SK-N-SH (cell line): ENCODE measurements around the gene OR2F1. TPM values are rescaled to one million over a fixed set of nuclear protein-coding genes. Genes with fewer than 3 reads are reported as not detected.

Experiments used
- CTCF ChIA-PET: fragments of 300-600, 350-600 bp; formaldehyde crosslinking; extraction: SDS; loops from one replicate; lab custom pipeline; 2021; lab: Yijun Ruan, JAX
- POLR2A ChIA-PET: fragments of 350-600 bp; sonication (Branson Sonifier 250); formaldehyde crosslinking; extraction: SDS; loops from one replicate; lab custom pipeline; 2020; ENCODE audit warnings: antibody characterized with exemption, inconsistent platforms; lab: Yijun Ruan, JAX
- DNase-seq: peaks from one replicate; pipeline ENCODE4 v3.0.0; 2012
- H2AFZ ChIP-seq: fragments of 200-600 bp; sonication (generic); 2 replicates; pipeline ENCODE4 v1.8.1; 2016; ENCODE audit warnings: antibody characterized with exemption, mild to moderate bottlenecking, low read depth
- H3F3A ChIP-seq: fragments of 200-600 bp; sonication (generic); replicated peaks from 2 replicates; pipeline ENCODE3; 2016; ENCODE audit warnings: antibody characterized with exemption, mild to moderate bottlenecking; ENCODE audit not compliant: insufficient read depth
- H3K27ac ChIP-seq, 2 experiments: fragments of 200-500 bp in 1 of 2; fragments of 200-600 bp in 1 of 2; sonication (Bioruptor generic) in 1 of 2; sonication (generic), shearing (Covaris generic) in 1 of 2; 2 replicates each; pipeline versions ENCODE4 v1.5.1 to v1.6.1; 2014 to 2016; ENCODE audit warnings: low read depth in 2 of 2, inconsistent platforms in 1 of 2, low read length in 1 of 2, mild to moderate bottlenecking in 1 of 2, mixed read lengths in 1 of 2
- H3K27me3 ChIP-seq: fragments of 200-600 bp; sonication (generic), shearing (Covaris generic); 2 replicates; pipeline ENCODE4 v1.6.1; 2016; ENCODE audit warnings: mixed run types; ENCODE audit not compliant: insufficient read depth
- H3K36me3 ChIP-seq, 2 experiments: fragments of 200-500 bp in 1 of 2; fragments of 200-600 bp in 1 of 2; sonication (Bioruptor generic) in 1 of 2; sonication (generic) in 1 of 2; replicated peaks in 1 of 2; 2 replicates each; pipeline versions ENCODE3 to v1.5.1; 2014 to 2016; ENCODE audit warnings: low read length in 1 of 2, mild to moderate bottlenecking in 1 of 2; ENCODE audit not compliant: insufficient read depth in 2 of 2, control insufficient read depth in 1 of 2
- H3K4me1 ChIP-seq, 2 experiments: fragments of 200-500 bp in 1 of 2; fragments of 200-600 bp in 1 of 2; sonication (Bioruptor generic) in 1 of 2; sonication (generic), shearing (Covaris generic) in 1 of 2; 2 replicates each; pipeline versions ENCODE4 v1.5.1 to v1.6.1; 2014 to 2016; ENCODE audit warnings: low read depth in 1 of 2, low read length in 1 of 2, mixed run types in 1 of 2; ENCODE audit not compliant: insufficient read depth in 2 of 2, control insufficient read depth in 1 of 2
- H3K4me2 ChIP-seq: fragments of 200-600 bp; sonication (generic), shearing (Covaris generic); 2 replicates; pipeline ENCODE4 v1.6.1; 2017; ENCODE audit warnings: mixed run types
- H3K4me3 ChIP-seq, 2 experiments: fragments of 200-500 bp in 1 of 2; fragments of 200-600 bp in 1 of 2; sonication (Bioruptor generic) in 1 of 2; sonication (generic), shearing (Covaris generic) in 1 of 2; 2 replicates each; pipeline versions ENCODE4 v1.5.1 to v1.8.1; 2014 to 2016; ENCODE audit warnings: low read depth in 2 of 2, inconsistent platforms in 1 of 2, low read length in 1 of 2, mild to moderate bottlenecking in 1 of 2, mixed read lengths in 1 of 2, moderate library complexity in 1 of 2
- H3K79me2 ChIP-seq: fragments of 200-600 bp; sonication (generic); 2 replicates; pipeline ENCODE4 v1.8.1; 2017; ENCODE audit warnings: mild to moderate bottlenecking; ENCODE audit not compliant: insufficient read depth
- H3K9ac ChIP-seq: fragments of 200-600 bp; sonication (generic); 2 replicates; pipeline ENCODE4 v1.6.1; 2017; ENCODE audit warnings: mixed run types
- H3K9me2 ChIP-seq: fragments of 200-600 bp; sonication (generic); 2 replicates; pipeline ENCODE4 v1.6.1; 2017; ENCODE audit warnings: mixed run types
- H3K9me3 ChIP-seq: fragments of 200-600 bp; sonication (generic); 2 replicates; pipeline ENCODE4 v1.6.1; 2017; ENCODE audit warnings: mixed run types, mild to moderate bottlenecking, moderate library complexity
- H4K20me1 ChIP-seq: fragments of 200-600 bp; sonication (generic); 2 replicates; pipeline ENCODE4 v1.6.1; 2017; ENCODE audit warnings: mild to moderate bottlenecking, mixed run types; ENCODE audit not compliant: insufficient read depth
- CHD2 ChIP-seq: fragments of 150-350 bp; IDR thresholded peaks from 2 replicates; pipeline ENCODE4 v1.6.1; 2018; ENCODE audit warnings: low read length; ENCODE audit not compliant: partially characterized antibody
- FOXJ3 ChIP-seq: sonication (generic); formaldehyde crosslinking; IDR thresholded peaks from 2 replicates; pipeline ENCODE4 v1.5.1; 2020; ENCODE audit warnings: mild to moderate bottlenecking, missing genetic modification reagents
- FOXM1 ChIP-seq: IDR thresholded peaks from 2 replicates; pipeline ENCODE4 v1.4.0; 2012; ENCODE audit warnings: low read depth, mild to moderate bottlenecking
- GABPA ChIP-seq: IDR thresholded peaks from 2 replicates; pipeline ENCODE4 v1.4.0; 2012; ENCODE audit warnings: low read depth, mild to moderate bottlenecking
- GATA2 ChIP-seq: sonication (generic); formaldehyde crosslinking; IDR thresholded peaks from 2 replicates; pipeline ENCODE4 v1.5.0; 2020; ENCODE audit warnings: mild to moderate bottlenecking, missing genetic modification reagents
- MXI1 ChIP-seq: IDR thresholded peaks from 2 replicates; pipeline ENCODE4 v1.6.1; 2012; ENCODE audit warnings: mild to moderate bottlenecking, low read depth, low read length, improper control_type of control experiment
- NFIC ChIP-seq: IDR thresholded peaks from 2 replicates; pipeline ENCODE4 v1.4.0; 2012; ENCODE audit warnings: borderline replicate concordance
- PBX3 ChIP-seq: IDR thresholded peaks from 2 replicates; pipeline ENCODE4; 2012
- RAD21 ChIP-seq: IDR thresholded peaks from 2 replicates; pipeline ENCODE4 v1.6.1; 2012; ENCODE audit warnings: mild to moderate bottlenecking, low read length
- RFX5 ChIP-seq: IDR thresholded peaks from 2 replicates; pipeline ENCODE4 v1.6.1; 2012; ENCODE audit warnings: mild to moderate bottlenecking, improper control_type of control experiment, low read length
- TCF12 ChIP-seq: IDR thresholded peaks from 2 replicates; pipeline ENCODE4 v1.4.0; 2012
- USF1 ChIP-seq: IDR thresholded peaks from 2 replicates; pipeline ENCODE4 v1.4.0; 2012; ENCODE audit warnings: low read depth, borderline replicate concordance
- USF2 ChIP-seq: fragments of 150-350 bp; IDR thresholded peaks from 2 replicates; pipeline ENCODE4 v1.6.1; 2017; ENCODE audit warnings: antibody characterized with exemption, low read length, low read depth, borderline replicate concordance
- WGBS: methylation state at CpG from one replicate; pipeline ENCODE4 v1.1.6; 2017; ENCODE audit warnings: low lambda C conversion rate; 5-methylcytosine and 5-hydroxymethylcytosine counted together
- polyA plus RNA-seq, 3 experiments: library from polyadenylated mRNA; depleted of rRNA; stranded (reverse); fragments of >200 nt; gene quantifications; 2 replicates each; pipeline ENCODE4 v1.2.3, GENCODE V29; 2012
- TF ChIP-seq, protein P1 (sequence below): fragments of 200-600 bp; sonication (generic); IDR thresholded peaks from 2 replicates; pipeline ENCODE4 v1.6.1; 2017; ENCODE audit warnings: antibody characterized with exemption, mild to moderate bottlenecking, moderate library complexity
- TF ChIP-seq, protein P2 (sequence below): IDR thresholded peaks from 2 replicates; pipeline ENCODE4 v1.4.0; 2012; ENCODE audit warnings: low read depth

OR2F1 gene
- polyA plus RNA-seq, 1 of the 3 experiments (the other 2 are of a cell fraction) = 0.10 TPM

DNA sequence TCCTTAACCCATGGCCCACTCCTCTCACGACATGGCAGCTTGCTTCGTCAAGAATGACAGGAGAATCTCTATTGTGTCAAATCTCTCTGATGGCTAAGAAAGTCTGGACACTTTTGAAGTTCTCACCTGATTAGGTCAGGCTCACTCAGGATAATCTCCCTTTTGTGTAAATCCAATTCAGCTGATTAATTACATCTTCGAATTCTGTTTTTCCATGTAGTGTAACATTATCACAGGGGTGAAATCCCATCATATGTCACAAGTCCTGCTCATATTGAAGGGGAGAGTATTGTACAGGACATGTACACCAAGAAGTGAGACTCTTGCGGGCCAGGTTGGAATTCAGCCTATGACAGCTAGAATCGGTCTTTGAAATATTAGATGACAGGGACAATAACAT, 29.3 kb downstream of the OR2F1 start:
- ChIA-PET CTCF (no interaction called here), POLR2A (no interaction called here)
- H3K36me3 ChIP-seq = no peaks in the 10 kb centered on the region
- WGBS = 41% methylated on average over 5 of the region's 5 CpGs
- H3K4me1 ChIP-seq = peaks cover 0 to 2% of the 10 kb centered on the region in 2 experiments; a peak in 2 of 4 replicates
- no peak overlapping the region for H3K9ac ChIP-seq
- no peaks in the 10 kb centered on the region for H3K79me2 ChIP-seq
- no peak for DNase-seq
- TF ChIP-seq, protein P1, sequence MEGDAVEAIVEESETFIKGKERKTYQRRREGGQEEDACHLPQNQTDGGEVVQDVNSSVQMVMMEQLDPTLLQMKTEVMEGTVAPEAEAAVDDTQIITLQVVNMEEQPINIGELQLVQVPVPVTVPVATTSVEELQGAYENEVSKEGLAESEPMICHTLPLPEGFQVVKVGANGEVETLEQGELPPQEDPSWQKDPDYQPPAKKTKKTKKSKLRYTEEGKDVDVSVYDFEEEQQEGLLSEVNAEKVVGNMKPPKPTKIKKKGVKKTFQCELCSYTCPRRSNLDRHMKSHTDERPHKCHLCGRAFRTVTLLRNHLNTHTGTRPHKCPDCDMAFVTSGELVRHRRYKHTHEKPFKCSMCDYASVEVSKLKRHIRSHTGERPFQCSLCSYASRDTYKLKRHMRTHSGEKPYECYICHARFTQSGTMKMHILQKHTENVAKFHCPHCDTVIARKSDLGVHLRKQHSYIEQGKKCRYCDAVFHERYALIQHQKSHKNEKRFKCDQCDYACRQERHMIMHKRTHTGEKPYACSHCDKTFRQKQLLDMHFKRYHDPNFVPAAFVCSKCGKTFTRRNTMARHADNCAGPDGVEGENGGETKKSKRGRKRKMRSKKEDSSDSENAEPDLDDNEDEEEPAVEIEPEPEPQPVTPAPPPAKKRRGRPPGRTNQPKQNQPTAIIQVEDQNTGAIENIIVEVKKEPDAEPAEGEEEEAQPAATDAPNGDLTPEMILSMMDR = no peak
- no peak for TF ChIP-seq FOXJ3 (CRISPR knock-in tag)
- no peak for TF ChIP-seq GATA2 (CRISPR knock-in tag)
- TF ChIP-seq RAD21 = no peak
- no peak for TF ChIP-seq MXI1
- no peak for TF ChIP-seq FOXM1
- no peak for TF ChIP-seq CHD2
- TF ChIP-seq GABPA = no peak
- TF ChIP-seq, protein P2, sequence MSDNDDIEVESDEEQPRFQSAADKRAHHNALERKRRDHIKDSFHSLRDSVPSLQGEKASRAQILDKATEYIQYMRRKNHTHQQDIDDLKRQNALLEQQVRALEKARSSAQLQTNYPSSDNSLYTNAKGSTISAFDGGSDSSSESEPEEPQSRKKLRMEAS = no peak
- TF ChIP-seq USF2 = no peak
- TF ChIP-seq NFIC = no peak
- no peak for TF ChIP-seq PBX3
- TF ChIP-seq USF1 = no peak
- TF ChIP-seq RFX5 = no peak
- no peak for TF ChIP-seq TCF12
- H3K9me3 ChIP-seq = no peaks in the 10 kb centered on the region
- no peaks in the 10 kb centered on the region; the same call in 1 of the 2 replicates for H3K27me3 ChIP-seq
- no peak overlapping the region for H3K4me3 ChIP-seq
- no peak overlapping the region for H2AFZ ChIP-seq
- H3F3A ChIP-seq = no peaks in the 10 kb centered on the region
- H3K4me2 ChIP-seq = no peak overlapping the region
- no peaks in the 10 kb centered on the region for H3K9me2 ChIP-seq
- no peaks in the 10 kb centered on the region for H4K20me1 ChIP-seq
- H3K27ac ChIP-seq = no peak overlapping the region
